ENCODE measurements around the gene CLK2. TPM values are rescaled to one million over a fixed set of nuclear protein-coding genes. Genes with fewer than 3 reads are reported as not detected.
A peak's percentile ranks its signal among the peaks of the same experiment; 100 is the strongest.

Gene CLK2
- total and polyA plus RNA-seq, 2 donors, result 28.9 to 86.5 TPM

DNA sequence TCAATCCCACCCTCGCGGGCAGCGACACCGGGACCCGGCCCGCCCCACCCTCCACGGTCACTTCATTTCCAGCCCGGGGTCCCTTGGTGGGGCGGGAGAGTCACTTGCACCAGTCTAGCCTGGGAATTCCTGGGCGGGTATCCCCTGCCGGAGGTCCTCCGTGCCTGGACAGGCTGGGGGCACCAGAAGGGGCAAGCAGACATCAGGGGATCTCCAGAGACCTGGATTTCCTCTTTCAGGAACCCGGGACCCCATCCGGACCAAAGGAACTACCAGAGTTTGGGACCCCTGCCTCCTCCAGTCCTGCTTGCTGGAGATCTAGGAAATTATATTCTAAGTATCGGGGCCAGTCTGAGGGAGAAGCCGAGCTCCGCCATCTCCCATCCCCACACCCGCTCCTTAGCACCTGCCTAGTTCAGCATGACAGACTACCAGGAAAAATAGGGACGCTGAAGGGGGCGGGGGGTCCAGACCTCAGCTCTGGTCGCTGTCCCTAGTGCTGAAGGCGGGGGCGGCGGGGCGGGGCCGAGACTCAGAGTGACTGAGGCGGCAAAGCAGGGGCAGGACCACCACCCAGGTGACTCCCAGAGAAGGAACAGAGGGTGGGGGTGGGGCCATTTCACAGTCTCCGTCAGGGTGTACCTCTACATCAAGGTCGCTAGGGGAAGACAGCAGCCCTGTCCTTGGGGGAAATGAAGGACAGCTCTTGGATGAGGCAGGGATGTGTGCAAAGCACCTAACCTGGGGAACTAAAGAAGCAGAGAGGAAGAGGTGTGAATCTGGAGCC is 4.8 kb upstream of the CLK2 start:
- no peaks in the 10 kb centered on the region for H3K9me3 ChIP-seq (ENCODE audit: control insufficient read depth in 2 of 2, insufficient read depth in 1 of 2, low read length in 1 of 2)
- peaks cover 0 to 19% of the 10 kb centered on the region in 2 donors for H3K27me3 ChIP-seq (ENCODE audit: control insufficient read depth in 2 of 2, insufficient read depth in 1 of 2, low read length in 1 of 2)
- peak overlapping the region; percentile 46 to 64 for H3K4me3 ChIP-seq (ENCODE audit: low read length in 2 of 2)
- DNase-seq (ENCODE audit: low read depth in 6 of 9, low spot score in 9 of 9), result peak in 7 of 9 donors; percentile 45 to 87 (median 78)
- 1% methylated on average over 29 of the region's 29 CpGs for WGBS
- H3K27ac ChIP-seq (ENCODE audit: low read depth in 1 of 2, low read length in 1 of 2), result peak overlapping the region in 1 of 2 donors; percentile 32
- no peaks in the 10 kb centered on the region for H3K36me3 ChIP-seq (ENCODE audit: control insufficient read depth in 2 of 2, insufficient read depth in 2 of 2, low read length in 1 of 2)
- peaks cover 17 to 33% of the 10 kb centered on the region in 2 donors for H3K4me1 ChIP-seq (ENCODE audit: control insufficient read depth in 2 of 2, insufficient read depth in 2 of 2, low read length in 2 of 2)

DNA sequence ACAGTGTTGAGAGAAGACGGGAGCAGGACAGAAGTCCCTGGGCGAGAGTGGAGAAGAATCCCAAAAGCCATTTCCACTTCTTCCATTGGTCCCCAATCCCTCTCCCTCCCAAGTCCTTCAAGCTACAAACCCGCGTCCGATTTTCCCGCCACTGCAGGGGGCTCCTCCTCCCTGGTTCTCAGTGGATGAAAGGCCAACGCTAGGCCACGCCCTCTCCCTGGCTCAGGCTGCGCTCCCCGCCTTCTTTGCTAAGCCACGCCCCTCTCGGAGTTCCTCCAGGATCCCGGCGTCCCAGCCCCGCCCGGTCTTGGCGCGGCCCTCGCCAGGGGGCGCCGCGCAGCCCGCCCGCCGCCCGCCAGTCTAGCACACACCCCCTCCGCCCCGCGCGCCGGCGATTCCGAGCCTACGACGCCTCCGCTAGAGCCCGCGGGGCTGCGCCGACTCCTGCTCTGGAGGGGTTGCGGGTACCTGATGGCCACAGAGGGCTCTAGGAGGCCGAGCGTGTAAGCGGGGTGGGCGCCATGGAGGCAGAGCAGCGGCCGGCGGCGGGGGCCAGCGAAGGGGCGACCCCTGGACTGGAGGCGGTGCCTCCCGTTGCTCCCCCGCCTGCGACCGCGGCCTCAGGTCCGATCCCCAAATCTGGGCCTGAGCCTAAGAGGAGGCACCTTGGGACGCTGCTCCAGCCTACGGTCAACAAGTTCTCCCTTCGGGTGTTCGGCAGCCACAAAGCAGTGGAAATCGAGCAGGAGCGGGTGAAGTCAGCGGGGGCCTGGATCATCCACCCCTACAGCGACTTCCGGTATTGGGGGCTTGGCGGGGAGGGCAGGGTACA is 4.0 kb upstream of the CLK2 start, which contains the start of gene HCN3:
TSS of gene HCN3 (plus strand) at position 394 of the 832 bp plus-strand sequence. CDS start at position 522, 128 bp downstream.
- Histone ChIP-seq H3K4me1 (ENCODE audit: control insufficient read depth in 2 of 2, insufficient read depth in 2 of 2, low read length in 2 of 2) (peaks cover 19 to 38% of the 10 kb centered on the region in 2 donors), H3K9me3 (ENCODE audit: control insufficient read depth in 2 of 2, insufficient read depth in 1 of 2, low read length in 1 of 2) (no peaks in the 10 kb centered on the region), H3K36me3 (ENCODE audit: control insufficient read depth in 2 of 2, insufficient read depth in 2 of 2, low read length in 1 of 2) (no peaks in the 10 kb centered on the region), H3K27ac (ENCODE audit: low read depth in 1 of 2, low read length in 1 of 2) (peak within 1 kb of the TSS; percentile 32 to 47), H3K4me3 (ENCODE audit: low read length in 2 of 2) (peak within 1 kb of the TSS; percentile 46 to 64), H3K27me3 (ENCODE audit: control insufficient read depth in 2 of 2, insufficient read depth in 1 of 2, low read length in 1 of 2) (peaks cover 0 to 19% of the 10 kb centered on the region in 2 donors)
- peak; percentile 83 to 95 (median 90) for DNase-seq (ENCODE audit: low read depth in 6 of 9, low spot score in 9 of 9)
- 1% methylated on average over 68 of the region's 68 CpGs for WGBS

- DNase-seq (ENCODE audit: low read depth in 6 of 9, low spot score in 9 of 9), result peak in 2 of 9 donors; percentile 41 to 59
- H3K27ac ChIP-seq (ENCODE audit: low read depth in 1 of 2, low read length in 1 of 2), result peak overlapping the region; percentile 81 to 92
- H3K9me3 ChIP-seq (ENCODE audit: control insufficient read depth in 2 of 2, insufficient read depth in 1 of 2, low read length in 1 of 2), result no peaks in the 10 kb centered on the region
- peaks cover 0 to 6% of the 10 kb centered on the region in 2 donors for H3K27me3 ChIP-seq (ENCODE audit: control insufficient read depth in 2 of 2, insufficient read depth in 1 of 2, low read length in 1 of 2)
- peak overlapping the region; percentile 81 to 95 for H3K4me3 ChIP-seq (ENCODE audit: low read length in 2 of 2)
- peaks cover 15 to 28% of the 10 kb centered on the region in 2 donors for H3K4me1 ChIP-seq (ENCODE audit: control insufficient read depth in 2 of 2, insufficient read depth in 2 of 2, low read length in 2 of 2)
- peaks cover 32 to 33% of the 10 kb centered on the region in 2 donors for H3K36me3 ChIP-seq (ENCODE audit: control insufficient read depth in 2 of 2, insufficient read depth in 2 of 2, low read length in 1 of 2)
- WGBS, result 8% methylated on average over 44 of the region's 44 CpGs
Measured at GRCh38 chr1:155272466-155273342, 600 bp downstream of the CLK2 start.

DNA sequence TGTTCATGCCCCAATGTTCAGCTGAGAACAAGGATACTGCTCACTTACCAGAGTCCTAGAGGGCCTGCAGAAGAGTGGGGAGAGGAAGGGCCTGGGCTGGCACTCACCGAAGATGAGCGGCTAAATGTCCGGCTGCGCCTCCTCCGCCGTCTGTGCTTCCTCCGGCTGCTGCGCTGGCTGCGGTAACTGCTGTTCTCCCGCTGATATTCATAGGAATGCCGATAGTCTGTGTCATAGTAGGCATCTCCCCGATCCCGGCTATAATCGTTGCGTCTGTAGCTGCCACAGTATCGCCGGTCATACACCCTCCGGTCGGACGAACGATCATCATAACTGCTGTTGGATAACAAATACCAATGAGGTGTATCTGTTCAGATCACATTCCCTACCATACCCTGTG is 3.9 kb downstream of the CLK2 start:
- peaks cover 55 to 64% of the 10 kb centered on the region in 2 donors for H3K36me3 ChIP-seq (ENCODE audit: control insufficient read depth in 2 of 2, insufficient read depth in 2 of 2, low read length in 1 of 2)
- DNase-seq (ENCODE audit: low read depth in 6 of 9, low spot score in 9 of 9), result no peak
- H3K4me1 ChIP-seq (ENCODE audit: control insufficient read depth in 2 of 2, insufficient read depth in 2 of 2, low read length in 2 of 2), result peaks cover 7 to 14% of the 10 kb centered on the region in 2 donors

DNA sequence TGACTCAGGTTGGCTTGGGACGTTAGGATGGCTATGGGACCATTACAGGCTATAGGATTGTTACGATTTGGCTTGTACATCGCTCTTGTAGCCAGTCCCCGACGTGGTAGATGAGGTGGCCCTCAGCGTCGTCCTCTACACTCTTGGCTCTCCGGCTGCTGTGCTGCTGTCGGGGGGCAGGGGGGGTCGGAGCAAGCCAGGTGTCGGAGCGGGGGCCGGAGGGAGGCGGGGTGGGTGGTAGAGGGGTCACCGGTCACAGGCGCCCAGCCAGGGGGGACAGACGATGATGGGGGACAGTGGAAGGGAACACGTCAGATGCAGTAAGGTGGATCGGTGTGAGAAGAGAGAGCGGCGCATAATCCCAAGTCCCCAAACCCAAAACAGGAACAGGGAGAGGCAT is 4.7 kb downstream of the CLK2 start:
- WGBS, result 98% methylated on average over 21 of the region's 21 CpGs
- Histone ChIP-seq H3K4me3 (ENCODE audit: low read length in 2 of 2) (no peak overlapping the region), H3K27ac (ENCODE audit: low read depth in 1 of 2, low read length in 1 of 2) (no peak overlapping the region), H3K36me3 (ENCODE audit: control insufficient read depth in 2 of 2, insufficient read depth in 2 of 2, low read length in 1 of 2) (peaks cover 62 to 72% of the 10 kb centered on the region in 2 donors), H3K27me3 (ENCODE audit: control insufficient read depth in 2 of 2, insufficient read depth in 1 of 2, low read length in 1 of 2) (no peaks in the 10 kb centered on the region), H3K4me1 (ENCODE audit: control insufficient read depth in 2 of 2, insufficient read depth in 2 of 2, low read length in 2 of 2) (peaks cover 3 to 10% of the 10 kb centered on the region in 2 donors), H3K9me3 (ENCODE audit: control insufficient read depth in 2 of 2, insufficient read depth in 1 of 2, low read length in 1 of 2) (no peaks in the 10 kb centered on the region)
- DNase-seq (ENCODE audit: low read depth in 6 of 9, low spot score in 9 of 9), result no peak

More for the DNA sequence above, 3.9 kb downstream of the CLK2 start:
- Histone ChIP-seq H3K4me3 (ENCODE audit: low read length in 2 of 2) (no peak overlapping the region), H3K27me3 (ENCODE audit: control insufficient read depth in 2 of 2, insufficient read depth in 1 of 2, low read length in 1 of 2) (no peaks in the 10 kb centered on the region), H3K27ac (ENCODE audit: low read depth in 1 of 2, low read length in 1 of 2) (no peak overlapping the region), H3K9me3 (ENCODE audit: control insufficient read depth in 2 of 2, insufficient read depth in 1 of 2, low read length in 1 of 2) (no peaks in the 10 kb centered on the region)
- WGBS, result 97% methylated on average over 21 of the region's 21 CpGs

- H3K4me3 ChIP-seq (ENCODE audit: low read length in 2 of 2), result no peak overlapping the region
- no peak overlapping the region for H3K27ac ChIP-seq (ENCODE audit: low read depth in 1 of 2, low read length in 1 of 2)
- peaks cover 5 to 6% of the 10 kb centered on the region in 2 donors for H3K4me1 ChIP-seq (ENCODE audit: control insufficient read depth in 2 of 2, insufficient read depth in 2 of 2, low read length in 2 of 2)
- 100% methylated on average over 2 of the region's 2 CpGs for WGBS
- H3K9me3 ChIP-seq (ENCODE audit: control insufficient read depth in 2 of 2, insufficient read depth in 1 of 2, low read length in 1 of 2), result no peaks in the 10 kb centered on the region
- no peaks in the 10 kb centered on the region for H3K27me3 ChIP-seq (ENCODE audit: control insufficient read depth in 2 of 2, insufficient read depth in 1 of 2, low read length in 1 of 2)
- no peak for DNase-seq (ENCODE audit: low read depth in 6 of 9, low spot score in 9 of 9)
- H3K36me3 ChIP-seq (ENCODE audit: control insufficient read depth in 2 of 2, insufficient read depth in 2 of 2, low read length in 1 of 2), result peaks cover 63 to 84% of the 10 kb centered on the region in 2 donors
Measured at GRCh38 chr1:155267373-155267772, 5.9 kb downstream of the CLK2 start.

DNA sequence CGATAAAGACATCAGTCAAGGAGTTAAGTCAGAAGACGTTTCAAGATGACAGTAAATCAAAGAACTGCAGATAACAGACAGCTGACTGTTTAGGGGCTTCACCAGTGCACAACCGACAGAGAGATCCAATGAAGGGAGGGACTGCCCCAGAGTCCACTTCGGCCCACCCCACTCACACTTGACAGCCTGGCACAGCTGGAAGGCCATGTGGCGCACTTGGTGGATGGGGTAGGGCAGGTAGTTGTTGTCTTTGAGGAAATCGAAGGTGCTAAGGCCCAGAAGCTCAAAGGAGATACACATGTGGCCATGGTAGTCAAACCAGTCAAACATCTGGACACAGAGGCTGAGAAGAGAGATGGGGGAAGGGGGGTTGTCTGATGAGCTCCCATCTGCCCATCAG is 6.8 kb downstream of the CLK2 start:
- Histone ChIP-seq H3K4me3 (ENCODE audit: low read length in 2 of 2) (no peak overlapping the region), H3K9me3 (ENCODE audit: control insufficient read depth in 2 of 2, insufficient read depth in 1 of 2, low read length in 1 of 2) (no peaks in the 10 kb centered on the region), H3K4me1 (ENCODE audit: control insufficient read depth in 2 of 2, insufficient read depth in 2 of 2, low read length in 2 of 2) (peaks cover 5 to 8% of the 10 kb centered on the region in 2 donors), H3K36me3 (ENCODE audit: control insufficient read depth in 2 of 2, insufficient read depth in 2 of 2, low read length in 1 of 2) (peaks cover 63 to 85% of the 10 kb centered on the region in 2 donors), H3K27me3 (ENCODE audit: control insufficient read depth in 2 of 2, insufficient read depth in 1 of 2, low read length in 1 of 2) (no peaks in the 10 kb centered on the region), H3K27ac (ENCODE audit: low read depth in 1 of 2, low read length in 1 of 2) (no peak overlapping the region)
- DNase-seq (ENCODE audit: low read depth in 6 of 9, low spot score in 9 of 9), result no peak
- 96% methylated on average over 6 of the region's 6 CpGs for WGBS

- Histone ChIP-seq H3K36me3 (ENCODE audit: control insufficient read depth in 2 of 2, insufficient read depth in 2 of 2, low read length in 1 of 2) (peaks cover 38 to 75% of the 10 kb centered on the region in 2 donors), H3K27ac (ENCODE audit: low read depth in 1 of 2, low read length in 1 of 2) (no peak overlapping the region), H3K4me3 (ENCODE audit: low read length in 2 of 2) (no peak overlapping the region), H3K9me3 (ENCODE audit: control insufficient read depth in 2 of 2, insufficient read depth in 1 of 2, low read length in 1 of 2) (no peaks in the 10 kb centered on the region), H3K27me3 (ENCODE audit: control insufficient read depth in 2 of 2, insufficient read depth in 1 of 2, low read length in 1 of 2) (no peaks in the 10 kb centered on the region), H3K4me1 (ENCODE audit: control insufficient read depth in 2 of 2, insufficient read depth in 2 of 2, low read length in 2 of 2) (peaks cover 9 to 18% of the 10 kb centered on the region in 2 donors)
- no peak for DNase-seq (ENCODE audit: low read depth in 6 of 9, low spot score in 9 of 9)
- WGBS, result over 99% methylated on average over 11 of the region's 11 CpGs
Measured at GRCh38 chr1:155263067-155263466, 10.2 kb downstream of the CLK2 start.

Measured in thymus (tissue), 11 donors.